ENCODE measurements around the gene FCRLA. TPM values are rescaled to one million over a fixed set of nuclear protein-coding genes. Genes with fewer than 3 reads are reported as not detected.
"Not testable (repeated sequence)": the region's sequence is repeated elsewhere in the genome, so short reads cannot be mapped to it uniquely, and the experiment has no call there.

The FCRLA gene
- total RNA-seq, 1 donor from 2014 or later = not detected

GRCh38 chr1:161691846-161692245, 15.2 kb upstream of the FCRLA start:
- no peak overlapping the region for H3K4me3 ChIP-seq
- no peaks in the 10 kb centered on the region for H3K27me3 ChIP-seq
- DNase-seq (ENCODE audit: extremely low spot score in 2 of 2) = no peak
- no peak overlapping the region for H3K27ac ChIP-seq
- H3K9me3 ChIP-seq = no peaks in the 10 kb centered on the region
- H3K36me3 ChIP-seq = no peaks in the 10 kb centered on the region
- intact Hi-C loops (cut with DNase I) = no loop called here
- no peaks in the 10 kb centered on the region for H3K4me1 ChIP-seq
- TF ChIP-seq POLR2A (IDR thresholded peaks at IDR 0.05) (no peak), POLR2AphosphoS5 (IDR thresholded peaks at IDR 0.05; ENCODE audit: insufficient read depth in 1 of 2, low read depth in 1 of 2) (no peak), CTCF (IDR thresholded peaks at IDR 0.05) (no peak)

GRCh38 chr1:161693020-161693712, 13.9 kb upstream of the FCRLA start:
- DNase-seq (ENCODE audit: extremely low spot score in 2 of 2); H3K27ac ChIP-seq; intact Hi-C loops (cut with DNase I); H3K27me3 ChIP-seq; H3K4me1 ChIP-seq; H3K4me3 ChIP-seq; H3K36me3 ChIP-seq; H3K9me3 ChIP-seq: not testable (repeated sequence)

- H3K9me3 ChIP-seq; H3K27ac ChIP-seq; H3K4me3 ChIP-seq; intact Hi-C loops (cut with DNase I); H3K36me3 ChIP-seq; H3K27me3 ChIP-seq; H3K4me1 ChIP-seq; DNase-seq (ENCODE audit: extremely low spot score in 2 of 2): not testable (repeated sequence)
Measured at GRCh38 chr1:161698302-161698701, 8.7 kb upstream of the FCRLA start.

- intact Hi-C loops (cut with DNase I) = no loop called here
- Histone ChIP-seq H3K4me3 (no peak overlapping the region), H3K27ac (no peak overlapping the region), H3K36me3 (no peaks in the 10 kb centered on the region), H3K4me1 (no peaks in the 10 kb centered on the region), H3K27me3 (no peaks in the 10 kb centered on the region), H3K9me3 (no peaks in the 10 kb centered on the region)
- TF ChIP-seq POLR2A (IDR thresholded peaks at IDR 0.05) = no peak
- no peak for TF ChIP-seq POLR2AphosphoS5 (IDR thresholded peaks at IDR 0.05; ENCODE audit: insufficient read depth in 1 of 2, low read depth in 1 of 2)
- TF ChIP-seq CTCF (IDR thresholded peaks at IDR 0.05) = no peak
- no peak for DNase-seq (ENCODE audit: extremely low spot score in 2 of 2)
Measured at GRCh38 chr1:161702250-161702649, 4.8 kb upstream of the FCRLA start.

- TF ChIP-seq CTCF (IDR thresholded peaks at IDR 0.05) (no peak), POLR2AphosphoS5 (IDR thresholded peaks at IDR 0.05; ENCODE audit: insufficient read depth in 1 of 2, low read depth in 1 of 2) (no peak), POLR2A (IDR thresholded peaks at IDR 0.05) (no peak)
- Histone ChIP-seq H3K9me3 (no peaks in the 10 kb centered on the region), H3K4me1 (no peaks in the 10 kb centered on the region), H3K4me3 (no peak overlapping the region), H3K27ac (no peak overlapping the region), H3K36me3 (no peaks in the 10 kb centered on the region), H3K27me3 (no peaks in the 10 kb centered on the region)
- intact Hi-C loops (cut with DNase I) = no loop called here
- DNase-seq (ENCODE audit: extremely low spot score in 2 of 2) = no peak
Measured at GRCh38 chr1:161705537-161705936, 1.5 kb upstream of the FCRLA start.

GRCh38 chr1:161706113-161706481, 932 bp upstream of the FCRLA start:
- Histone ChIP-seq H3K27me3 (no peaks in the 10 kb centered on the region), H3K4me1 (no peaks in the 10 kb centered on the region), H3K27ac (no peak overlapping the region), H3K36me3 (no peaks in the 10 kb centered on the region), H3K9me3 (no peaks in the 10 kb centered on the region), H3K4me3 (no peak overlapping the region)
- TF ChIP-seq CTCF (IDR thresholded peaks at IDR 0.05) = no peak
- TF ChIP-seq POLR2AphosphoS5 (IDR thresholded peaks at IDR 0.05; ENCODE audit: insufficient read depth in 1 of 2, low read depth in 1 of 2) = no peak
- no peak for TF ChIP-seq POLR2A (IDR thresholded peaks at IDR 0.05)
- intact Hi-C loops (cut with DNase I) = no loop called here
- no peak for DNase-seq (ENCODE audit: extremely low spot score in 2 of 2)

Measured in vagina (tissue), 2 donors.